Ecto neural progenitor cell (in vitro differentiated cells): ENCODE results near the gene PTPRK.

Experiments used
- DNase-seq: peaks from one replicate; pipeline ENCODE4 v3.0.0-alpha.2; 2018; ENCODE audit warnings: low spot score

PTPRK gene

GRCh38 chr6:128068119-128068479 lies 452.3 kb downstream of the PTPRK start:
- DNase-seq: no peak

GRCh38 chr6:128067446-128068118 lies 452.8 kb downstream of the PTPRK start:
- no peak for DNase-seq

- DNase-seq: no peak
Observed at GRCh38 chr6:128065072-128065471, 455.3 kb downstream of the PTPRK start.

GRCh38 chr6:128064540-128064895 lies 455.9 kb downstream of the PTPRK start:
- DNase-seq: no peak

GRCh38 chr6:128063850-128064539 lies 456.4 kb downstream of the PTPRK start:
- DNase-seq: no peak

- DNase-seq: no peak
Observed at GRCh38 chr6:128062882-128063603, 457.4 kb downstream of the PTPRK start.

- DNase-seq: no peak
Observed at GRCh38 chr6:128057946-128058345, 462.5 kb downstream of the PTPRK start.

- DNase-seq: no peak
Observed at GRCh38 chr6:128057541-128057940, 462.9 kb downstream of the PTPRK start.

GRCh38 chr6:128053109-128053508 lies 467.3 kb downstream of the PTPRK start:
- DNase-seq: no peak

GRCh38 chr6:128047989-128048388 lies 472.4 kb downstream of the PTPRK start:
- no peak for DNase-seq

GRCh38 chr6:128046033-128046432 lies 474.4 kb downstream of the PTPRK start:
- DNase-seq: no peak

GRCh38 chr6:128039543-128039942 lies 480.9 kb downstream of the PTPRK start:
- no peak for DNase-seq

GRCh38 chr6:128036808-128037570 lies 483.4 kb downstream of the PTPRK start:
- DNase-seq: no peak

- no peak for DNase-seq
Observed at GRCh38 chr6:128033156-128033555, 487.2 kb downstream of the PTPRK start.

- DNase-seq: no peak
Observed at GRCh38 chr6:128032042-128032441, 488.4 kb downstream of the PTPRK start.

- DNase-seq: no peak
Observed at GRCh38 chr6:128029826-128030225, 490.6 kb downstream of the PTPRK start.

- no peak for DNase-seq
Observed at GRCh38 chr6:128028183-128028582, 492.2 kb downstream of the PTPRK start.

GRCh38 chr6:128025478-128025877 lies 494.9 kb downstream of the PTPRK start:
- DNase-seq: no peak

GRCh38 chr6:128024969-128025368 lies 495.4 kb downstream of the PTPRK start:
- DNase-seq: no peak

GRCh38 chr6:128024046-128024445 lies 496.4 kb downstream of the PTPRK start:
- DNase-seq: no peak

- DNase-seq: no peak
Observed at GRCh38 chr6:128018821-128019220, 501.6 kb downstream of the PTPRK start.

GRCh38 chr6:128017288-128017687 lies 503.1 kb downstream of the PTPRK start:
- no peak for DNase-seq

GRCh38 chr6:128007658-128008057 lies 512.7 kb downstream of the PTPRK start:
- no peak for DNase-seq
